DND-41 (cell line): ENCODE measurements around the gene RUNX3.

Experiments
- ATAC-seq: fragments of 200-7000 bp; cut with Tn5 transposase; 3 replicates; pipeline ENCODE4 v1.9.1; 2021; ENCODE audit warnings: low read depth; ENCODE audit not compliant: insufficient read depth
- DNase-seq: peaks from one replicate; pipeline ENCODE4 v3.0.0-alpha.2; 2020
- H2AFZ ChIP-seq: 2 replicates; pipeline ENCODE4 v1.6.0; 2012; ENCODE audit warnings: low read depth, low read length
- H3K27ac ChIP-seq: 2 replicates; pipeline ENCODE4 v1.5.1; 2012; ENCODE audit warnings: low read length, inconsistent platforms
- H3K27me3 ChIP-seq: fragments of 200-600 bp; sonication (generic); 2 replicates; pipeline ENCODE4 v1.6.0; 2012; ENCODE audit warnings: low read length, mild to moderate bottlenecking, inconsistent platforms; ENCODE audit not compliant: insufficient read depth, poor library complexity
- H3K36me3 ChIP-seq: 2 replicates; pipeline ENCODE4 v1.5.1; 2012; ENCODE audit warnings: low read length, inconsistent platforms; ENCODE audit not compliant: insufficient read depth
- H3K4me1 ChIP-seq: 2 replicates; pipeline ENCODE4 v1.5.1; 2012; ENCODE audit warnings: mild to moderate bottlenecking, low read length; ENCODE audit not compliant: insufficient read depth
- H3K4me2 ChIP-seq: 2 replicates; pipeline ENCODE4 v1.6.0; 2012; ENCODE audit warnings: mild to moderate bottlenecking, moderate library complexity, low read length, inconsistent platforms; ENCODE audit not compliant: insufficient read depth
- H3K4me3 ChIP-seq, 2 experiments: fragments of 200-600 bp in 1 of 2; shearing (Covaris generic) in 1 of 2; 2 replicates each; pipeline ENCODE4 v1.5.1; 2012 to 2016; ENCODE audit warnings: inconsistent platforms in 2 of 2, low read length in 2 of 2, mild to moderate bottlenecking in 2 of 2, low read depth in 1 of 2, moderate library complexity in 1 of 2
- H3K79me2 ChIP-seq: 2 replicates; pipeline ENCODE4 v1.6.0; 2012; ENCODE audit warnings: low read length, inconsistent platforms; ENCODE audit not compliant: insufficient read depth
- H3K9ac ChIP-seq: 2 replicates; pipeline ENCODE4 v1.6.0; 2012; ENCODE audit warnings: low read depth, mild to moderate bottlenecking, inconsistent platforms, low read length, moderate library complexity
- H3K9me3 ChIP-seq: 2 replicates; pipeline ENCODE4 v1.5.1; 2012; ENCODE audit warnings: low read length, moderate library complexity, mild to moderate bottlenecking, inconsistent platforms; ENCODE audit not compliant: insufficient read depth, severe bottlenecking
- H4K20me1 ChIP-seq: 2 replicates; pipeline ENCODE4 v1.6.0; 2012; ENCODE audit warnings: low read length; ENCODE audit not compliant: insufficient read depth
- CTCF ChIP-seq: IDR thresholded peaks from 2 replicates; pipeline ENCODE4 v1.5.1; 2012; ENCODE audit warnings: borderline replicate concordance, low read length, moderate library complexity, mild to moderate bottlenecking; ENCODE audit not compliant: poor library complexity, severe bottlenecking; ENCODE audit errors: extremely low read depth
- EZH2 ChIP-seq: IDR thresholded peaks from 3 replicates; pipeline ENCODE4 v1.6.1; 2012; ENCODE audit warnings: borderline replicate concordance, low read depth, mild to moderate bottlenecking, moderate library complexity, low read length, inconsistent platforms; ENCODE audit not compliant: severe bottlenecking

Gene RUNX3

GRCh38 chr1:24874611-24875234 is 55.4 kb downstream of the RUNX3 start:
- ATAC-seq: no peak
- DNase-seq: no peak
- no peak overlapping the region for H2AFZ ChIP-seq

GRCh38 chr1:24874056-24874455 is 56.0 kb downstream of the RUNX3 start:
- no peak overlapping the region for H3K4me3 ChIP-seq
- no peak overlapping the region for H2AFZ ChIP-seq
- H4K20me1 ChIP-seq: no peaks in the 10 kb centered on the region; the same call in 1 of the 2 replicates
- H3K4me1 ChIP-seq: no peaks in the 10 kb centered on the region
- H3K4me2 ChIP-seq: no peak overlapping the region
- H3K9ac ChIP-seq: no peak overlapping the region
- peaks cover 2% of the 10 kb centered on the region for H3K27me3 ChIP-seq
- no peaks in the 10 kb centered on the region for H3K36me3 ChIP-seq
- no peak for DNase-seq
- no peaks in the 10 kb centered on the region for H3K79me2 ChIP-seq
- no peak overlapping the region for H3K27ac ChIP-seq
- no peaks in the 10 kb centered on the region for H3K9me3 ChIP-seq
- TF ChIP-seq EZH2 (no peak), CTCF (no peak)
- no peak for ATAC-seq

More at GRCh38 chr1:24874611-24875234, 55.4 kb downstream of the RUNX3 start:
- no peaks in the 10 kb centered on the region for H3K9me3 ChIP-seq
- no peak overlapping the region for H3K4me3 ChIP-seq
- H4K20me1 ChIP-seq: no peaks in the 10 kb centered on the region; the same call in 1 of the 2 replicates
- peaks cover 6% of the 10 kb centered on the region for H3K27me3 ChIP-seq
- no peak overlapping the region for H3K9ac ChIP-seq
- no peak overlapping the region for H3K27ac ChIP-seq
- TF ChIP-seq EZH2: no peak
- TF ChIP-seq CTCF: no peak
- no peaks in the 10 kb centered on the region for H3K4me1 ChIP-seq
- H3K79me2 ChIP-seq: no peaks in the 10 kb centered on the region
- H3K4me2 ChIP-seq: no peak overlapping the region
- no peaks in the 10 kb centered on the region for H3K36me3 ChIP-seq

- H3K79me2 ChIP-seq: no peaks in the 10 kb centered on the region
- H3K27me3 ChIP-seq: no peaks in the 10 kb centered on the region
- no peaks in the 10 kb centered on the region; the same call in 1 of the 2 replicates for H4K20me1 ChIP-seq
- no peak overlapping the region for H3K4me2 ChIP-seq
- DNase-seq (no peak), ATAC-seq (no peak)
- H3K36me3 ChIP-seq: no peaks in the 10 kb centered on the region
- H3K4me1 ChIP-seq: no peaks in the 10 kb centered on the region
- H3K27ac ChIP-seq: no peak overlapping the region
- H3K9me3 ChIP-seq: no peaks in the 10 kb centered on the region
- no peak overlapping the region for H3K4me3 ChIP-seq
- TF ChIP-seq CTCF (no peak), EZH2 (no peak)
- H2AFZ ChIP-seq: no peak overlapping the region
- H3K9ac ChIP-seq: no peak overlapping the region
Measured at GRCh38 chr1:24873148-24873547, 56.9 kb downstream of the RUNX3 start.
